ENCODE measurements around the gene PTPRT.

The PTPRT gene

DNA sequence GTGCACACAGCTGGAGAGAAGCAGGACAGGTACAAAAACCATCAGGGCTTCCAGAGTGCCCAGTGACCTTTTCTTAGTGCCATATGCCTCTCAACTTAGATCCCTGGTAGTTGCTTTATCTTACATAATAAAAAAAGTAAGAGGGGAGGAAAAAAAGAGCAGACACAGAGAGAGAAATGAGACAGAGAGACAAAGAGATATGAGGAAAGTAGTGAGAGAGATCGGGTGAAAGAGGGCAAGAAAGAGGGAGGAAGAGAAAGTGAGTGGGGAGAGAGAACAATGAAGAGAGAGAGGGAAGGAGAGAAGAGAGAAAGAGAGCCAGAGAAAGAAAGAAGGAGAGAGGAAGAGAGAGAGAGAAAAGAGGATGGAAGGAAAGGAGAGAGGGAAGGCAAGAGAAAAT is 131.6 kb downstream of the PTPRT start:
- H3K4me3 ChIP-seq (ENCODE audit: low read depth, low read length): no peak overlapping the region
- TF ChIP-seq, protein P1, sequence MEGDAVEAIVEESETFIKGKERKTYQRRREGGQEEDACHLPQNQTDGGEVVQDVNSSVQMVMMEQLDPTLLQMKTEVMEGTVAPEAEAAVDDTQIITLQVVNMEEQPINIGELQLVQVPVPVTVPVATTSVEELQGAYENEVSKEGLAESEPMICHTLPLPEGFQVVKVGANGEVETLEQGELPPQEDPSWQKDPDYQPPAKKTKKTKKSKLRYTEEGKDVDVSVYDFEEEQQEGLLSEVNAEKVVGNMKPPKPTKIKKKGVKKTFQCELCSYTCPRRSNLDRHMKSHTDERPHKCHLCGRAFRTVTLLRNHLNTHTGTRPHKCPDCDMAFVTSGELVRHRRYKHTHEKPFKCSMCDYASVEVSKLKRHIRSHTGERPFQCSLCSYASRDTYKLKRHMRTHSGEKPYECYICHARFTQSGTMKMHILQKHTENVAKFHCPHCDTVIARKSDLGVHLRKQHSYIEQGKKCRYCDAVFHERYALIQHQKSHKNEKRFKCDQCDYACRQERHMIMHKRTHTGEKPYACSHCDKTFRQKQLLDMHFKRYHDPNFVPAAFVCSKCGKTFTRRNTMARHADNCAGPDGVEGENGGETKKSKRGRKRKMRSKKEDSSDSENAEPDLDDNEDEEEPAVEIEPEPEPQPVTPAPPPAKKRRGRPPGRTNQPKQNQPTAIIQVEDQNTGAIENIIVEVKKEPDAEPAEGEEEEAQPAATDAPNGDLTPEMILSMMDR (IDR thresholded peaks at IDR 0.05; ENCODE audit: insufficient read depth, low read depth, low read length, missing control alignments): no peak

DNA sequence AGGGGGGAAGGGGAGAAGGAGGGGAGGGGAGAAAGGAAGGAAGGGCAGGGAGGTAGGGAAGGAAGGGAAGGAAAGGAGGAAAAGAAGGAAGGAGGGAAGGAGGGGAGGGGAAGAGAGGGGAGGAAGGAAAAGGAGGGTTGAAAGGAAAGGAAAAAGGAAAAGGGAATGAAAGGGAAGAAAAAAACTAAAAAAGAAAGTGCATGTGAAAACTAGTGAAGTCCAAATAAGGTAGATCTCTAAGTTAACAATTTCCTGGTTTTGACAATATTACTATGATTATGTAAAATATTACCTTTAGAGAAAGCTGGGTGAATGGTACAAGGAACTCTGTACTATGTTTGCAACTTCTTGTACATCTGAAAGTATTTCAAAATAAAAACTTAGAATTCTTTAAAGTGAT is 132.4 kb downstream of the PTPRT start:
- TF ChIP-seq, protein P1 (IDR thresholded peaks at IDR 0.05; ENCODE audit: insufficient read depth, low read depth, low read length, missing control alignments): no peak
- H3K4me3 ChIP-seq (ENCODE audit: low read depth, low read length): no peak overlapping the region

More for the DNA sequence above, 131.6 kb downstream of the PTPRT start:
- no peak for DNase-seq (ENCODE audit: low read depth)

DNA sequence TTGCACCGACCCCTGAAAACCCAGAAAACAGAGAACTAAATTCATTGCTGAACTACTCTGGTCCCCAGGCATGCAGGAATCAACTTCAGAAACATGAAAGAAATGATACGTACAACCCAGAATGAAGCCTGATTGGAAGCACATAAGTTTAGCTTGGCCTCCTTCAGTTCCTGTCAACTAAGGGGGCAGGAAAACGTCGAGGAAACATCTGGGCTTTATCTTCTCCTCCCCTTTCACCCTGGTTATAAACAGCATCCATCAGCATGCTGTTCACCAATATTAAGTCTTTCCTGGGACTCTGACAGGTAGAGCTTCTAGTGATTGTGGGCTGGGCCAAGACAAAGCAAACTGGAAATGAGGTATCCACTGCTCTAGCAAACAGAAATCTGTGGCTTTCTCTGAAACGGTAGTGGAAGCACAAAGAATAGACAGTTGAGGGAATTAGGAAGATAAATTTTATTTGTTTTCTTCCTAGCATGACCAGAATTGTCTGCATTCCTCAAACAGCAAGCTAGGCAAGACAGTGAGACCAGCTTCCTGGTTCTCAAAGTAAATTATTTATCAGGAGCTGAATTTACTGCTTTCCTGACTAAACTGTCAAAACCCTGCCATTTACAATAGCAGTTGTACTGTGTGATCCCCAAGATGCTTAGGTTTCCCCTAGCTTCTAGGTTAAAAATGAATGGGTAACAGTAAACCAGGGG is 134.4 kb downstream of the PTPRT start:
- no peak for DNase-seq (ENCODE audit: low read depth)
- no peak overlapping the region for H3K4me3 ChIP-seq (ENCODE audit: low read depth, low read length)
- TF ChIP-seq, protein P1 (IDR thresholded peaks at IDR 0.05; ENCODE audit: insufficient read depth, low read depth, low read length, missing control alignments): no peak

More for the DNA sequence above, 132.4 kb downstream of the PTPRT start:
- DNase-seq (ENCODE audit: low read depth): no peak

DNA sequence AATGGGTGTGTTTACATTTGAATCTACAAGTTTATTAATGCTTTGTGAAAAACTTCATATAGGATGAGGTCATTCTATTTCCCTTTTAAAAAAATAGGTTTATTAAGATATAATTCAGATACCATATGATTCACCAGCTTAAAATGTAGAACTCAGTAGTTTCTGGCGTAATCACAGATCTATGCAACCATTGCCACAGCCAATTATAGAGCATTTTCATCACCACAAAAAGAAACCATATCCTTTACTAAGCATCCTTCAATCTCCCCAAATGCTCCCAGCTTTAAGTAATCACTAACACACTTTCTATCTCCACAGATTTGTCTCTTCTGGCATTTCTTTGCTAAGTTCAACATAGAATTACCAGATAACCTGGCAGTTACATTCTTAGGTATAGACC is 137.2 kb downstream of the PTPRT start:
- TF ChIP-seq, protein P1 (IDR thresholded peaks at IDR 0.05; ENCODE audit: insufficient read depth, low read depth, low read length, missing control alignments): no peak

DNA sequence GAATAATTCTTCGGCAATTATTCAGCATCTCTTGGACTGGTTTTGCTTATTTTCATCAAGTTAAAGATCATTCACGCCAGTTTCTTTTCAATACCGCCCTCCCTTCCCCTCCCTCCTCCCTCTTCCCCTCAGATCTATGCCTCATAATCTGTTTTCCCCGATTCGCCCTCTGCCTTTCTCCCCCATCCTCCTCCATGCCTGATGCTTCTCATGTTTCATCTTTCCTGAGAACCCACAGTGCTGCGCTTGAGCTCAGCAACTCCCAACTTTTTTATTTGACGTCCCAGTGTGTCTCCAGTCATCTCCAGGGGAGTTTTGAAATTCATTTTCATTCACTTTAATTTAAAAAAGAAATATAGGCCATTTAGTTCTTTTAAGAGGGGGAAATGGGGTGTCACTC is 142.7 kb downstream of the PTPRT start:
- TF ChIP-seq, protein P1 (IDR thresholded peaks at IDR 0.05; ENCODE audit: insufficient read depth, low read depth, low read length, missing control alignments): no peak
- H3K4me3 ChIP-seq (ENCODE audit: low read depth, low read length): no peak overlapping the region
- no peak for DNase-seq (ENCODE audit: low read depth)

More for the DNA sequence above, 137.2 kb downstream of the PTPRT start:
- no peak overlapping the region for H3K4me3 ChIP-seq (ENCODE audit: low read depth, low read length)
- no peak for DNase-seq (ENCODE audit: low read depth)

DNA sequence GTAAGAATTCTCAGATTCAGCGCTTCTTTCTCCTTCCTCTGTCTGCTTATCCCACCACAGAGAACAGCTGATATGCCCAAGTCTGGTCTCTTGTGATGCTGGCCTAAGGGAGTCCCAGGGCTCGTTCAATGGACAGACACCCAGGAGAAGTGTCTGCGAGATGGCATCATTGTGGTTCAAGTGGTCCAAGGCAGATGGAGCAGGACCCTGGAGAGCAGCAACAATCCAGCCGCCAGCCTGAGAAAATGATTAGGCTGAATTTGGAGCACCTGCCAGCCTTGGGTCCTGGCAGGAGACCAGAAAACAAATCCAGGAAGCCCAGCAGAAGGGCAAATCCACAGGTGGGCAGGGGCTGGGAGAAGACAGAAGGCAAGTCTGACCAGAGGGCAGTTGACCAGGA is 145.8 kb downstream of the PTPRT start:
- TF ChIP-seq, protein P1 (IDR thresholded peaks at IDR 0.05; ENCODE audit: insufficient read depth, low read depth, low read length, missing control alignments): no peak
- DNase-seq (ENCODE audit: low read depth): no peak
- no peak overlapping the region for H3K4me3 ChIP-seq (ENCODE audit: low read depth, low read length)

DNA sequence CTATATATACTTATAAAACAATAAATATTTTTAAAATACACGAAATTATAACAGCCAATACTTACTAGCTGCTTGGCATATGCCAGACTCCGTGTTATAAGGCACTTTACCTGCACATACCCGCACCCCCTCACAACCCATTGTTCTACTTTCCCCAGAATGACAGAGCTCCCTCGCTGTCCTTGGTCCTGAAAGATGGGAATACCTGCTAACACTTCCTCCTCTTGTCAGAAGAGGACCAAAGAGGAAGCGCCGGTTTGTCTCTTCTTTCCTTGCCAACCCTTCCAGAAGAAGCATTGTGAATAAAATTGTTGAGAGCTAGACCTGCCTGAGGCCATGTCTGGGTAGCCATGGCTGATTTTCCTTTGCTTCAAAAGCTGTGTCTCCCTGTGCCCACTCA is 149.3 kb downstream of the PTPRT start:
- no peak overlapping the region for H3K4me3 ChIP-seq (ENCODE audit: low read depth, low read length)
- peak; percentile 15 for DNase-seq (ENCODE audit: low read depth)
- TF ChIP-seq, protein P1 (IDR thresholded peaks at IDR 0.05; ENCODE audit: insufficient read depth, low read depth, low read length, missing control alignments): no peak
